HuH-7 (cell line): ENCODE results near the gene CAMKMT.

Experiments
- DNase-seq: peaks from one replicate; pipeline ENCODE4 v3.0.0; 2011; ENCODE audit warnings: low spot score

CAMKMT gene

GRCh38 chr2:44651974-44652373 lies 290.2 kb downstream of the CAMKMT start:
- DNase-seq = no peak

DNA sequence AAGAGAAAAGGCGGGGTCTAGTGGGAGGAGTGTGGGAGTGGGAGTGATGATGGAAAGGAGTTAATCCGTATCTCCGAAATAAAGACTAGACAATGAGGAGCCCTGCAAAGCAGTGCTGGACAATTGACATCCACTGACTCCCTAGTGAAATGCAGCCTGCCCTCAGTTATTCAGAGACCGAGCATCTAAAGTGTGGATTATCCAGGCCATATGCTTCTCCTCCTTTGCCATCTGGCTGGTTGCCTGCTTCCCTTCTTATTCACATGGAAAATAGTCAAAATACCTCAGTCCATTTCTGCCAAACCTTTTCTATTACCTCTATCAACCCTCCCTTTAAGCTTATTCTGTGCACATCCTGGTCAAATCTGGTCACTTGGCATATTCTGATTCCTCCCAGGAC lies 291.0 kb downstream of the CAMKMT start:
- no peak for DNase-seq

DNA sequence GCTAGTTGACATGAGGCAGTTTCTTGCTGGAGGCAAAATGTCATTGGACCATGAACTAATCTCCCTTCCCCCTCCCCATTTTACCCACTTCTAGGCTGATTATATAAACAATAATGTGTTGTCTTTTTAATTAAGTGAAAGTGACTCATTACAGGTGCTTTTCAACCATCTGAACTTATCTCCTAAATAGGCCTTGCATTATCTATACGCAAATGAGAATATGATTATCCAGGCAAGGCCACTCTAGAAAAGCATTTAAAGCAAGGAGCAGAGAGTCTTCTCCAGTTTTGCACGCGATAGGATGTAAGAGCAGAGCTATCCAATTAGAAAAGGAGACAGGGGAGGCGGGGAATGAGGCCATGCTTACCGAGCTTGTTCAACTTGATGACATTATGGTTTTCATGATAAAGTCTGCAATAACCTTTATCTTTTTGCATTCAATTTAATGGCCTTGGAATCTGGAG lies 293.7 kb downstream of the CAMKMT start:
- no peak for DNase-seq

GRCh38 chr2:44656460-44656859 lies 294.7 kb downstream of the CAMKMT start:
- no peak for DNase-seq

DNA sequence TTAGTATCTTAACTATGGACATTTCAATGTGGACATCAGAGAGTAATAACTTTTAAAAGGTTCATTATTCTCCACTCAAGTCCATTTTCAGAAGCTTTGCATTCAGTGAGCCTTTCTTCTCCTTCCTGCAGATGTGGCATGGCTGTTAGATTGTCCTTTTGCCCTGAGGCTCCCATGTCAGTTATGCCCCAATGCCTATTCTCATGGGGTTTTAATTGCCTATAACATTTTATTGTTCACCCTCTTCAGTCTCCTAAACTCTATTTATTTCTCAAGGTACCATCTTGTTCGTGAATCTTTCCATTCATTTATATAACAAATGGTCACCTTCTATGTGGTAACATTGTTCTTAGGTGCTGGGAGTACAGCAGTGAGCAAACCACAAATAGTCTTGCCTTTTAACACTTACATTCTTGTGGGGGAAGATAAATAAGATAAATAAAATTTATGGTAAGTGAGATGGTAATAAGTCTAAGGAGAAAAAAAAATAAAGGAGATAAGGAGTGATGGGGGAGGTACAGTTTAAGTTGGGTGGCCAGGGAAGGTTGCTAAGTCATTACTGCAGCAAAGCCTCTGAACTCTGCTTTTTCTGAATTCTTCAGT lies 301.8 kb downstream of the CAMKMT start:
- no peak for DNase-seq

DNA sequence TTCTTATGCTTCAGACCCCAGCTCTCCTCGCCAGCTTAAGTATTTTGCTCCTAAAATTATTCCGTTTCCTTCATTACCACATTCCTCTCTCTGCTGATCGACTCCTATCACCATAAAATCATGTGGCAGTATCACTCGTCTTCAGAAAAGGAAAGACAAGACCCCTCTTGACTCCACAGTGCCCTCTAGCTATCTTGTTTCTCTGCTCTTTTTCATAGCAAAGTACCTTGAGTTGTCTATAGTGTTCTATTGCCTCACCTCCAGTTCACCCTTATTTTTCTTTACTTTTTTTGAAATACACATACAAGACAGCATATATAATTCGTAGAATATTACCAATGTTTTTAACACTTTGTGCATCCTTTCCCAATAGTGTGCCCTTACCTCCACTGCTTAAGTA lies 306.6 kb downstream of the CAMKMT start:
- DNase-seq = peak; percentile 5

DNA sequence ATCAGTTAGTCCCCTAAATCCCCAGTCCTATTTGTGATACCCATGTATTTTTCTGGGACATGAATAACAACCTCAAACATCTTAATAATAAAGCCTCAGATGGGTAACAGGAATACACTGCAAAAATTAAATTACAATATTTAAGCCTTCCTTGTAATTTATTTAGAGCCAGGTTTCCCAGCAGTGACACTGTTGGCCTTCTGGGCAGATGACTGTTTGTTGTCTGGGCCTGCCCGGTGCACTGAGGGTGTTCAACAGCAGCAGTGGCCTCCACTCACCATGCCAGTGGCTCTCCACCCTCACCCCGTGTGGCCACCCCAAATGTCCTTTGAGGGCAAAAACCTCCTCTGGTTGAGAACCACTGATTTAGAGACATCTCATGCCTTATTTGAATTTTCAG lies 309.5 kb downstream of the CAMKMT start:
- DNase-seq = no peak

- DNase-seq = no peak
Measured at GRCh38 chr2:44671916-44672315, 310.2 kb downstream of the CAMKMT start.

- DNase-seq = no peak
Measured at GRCh38 chr2:44672431-44672830, 310.7 kb downstream of the CAMKMT start.

- no peak for DNase-seq
Measured at GRCh38 chr2:44674473-44675284, 312.9 kb downstream of the CAMKMT start.

GRCh38 chr2:44676379-44676778 lies 314.6 kb downstream of the CAMKMT start:
- DNase-seq = no peak

- no peak for DNase-seq
Measured at GRCh38 chr2:44679584-44679983, 317.8 kb downstream of the CAMKMT start.

- DNase-seq = no peak
Measured at GRCh38 chr2:44679990-44680389, 318.2 kb downstream of the CAMKMT start.

DNA sequence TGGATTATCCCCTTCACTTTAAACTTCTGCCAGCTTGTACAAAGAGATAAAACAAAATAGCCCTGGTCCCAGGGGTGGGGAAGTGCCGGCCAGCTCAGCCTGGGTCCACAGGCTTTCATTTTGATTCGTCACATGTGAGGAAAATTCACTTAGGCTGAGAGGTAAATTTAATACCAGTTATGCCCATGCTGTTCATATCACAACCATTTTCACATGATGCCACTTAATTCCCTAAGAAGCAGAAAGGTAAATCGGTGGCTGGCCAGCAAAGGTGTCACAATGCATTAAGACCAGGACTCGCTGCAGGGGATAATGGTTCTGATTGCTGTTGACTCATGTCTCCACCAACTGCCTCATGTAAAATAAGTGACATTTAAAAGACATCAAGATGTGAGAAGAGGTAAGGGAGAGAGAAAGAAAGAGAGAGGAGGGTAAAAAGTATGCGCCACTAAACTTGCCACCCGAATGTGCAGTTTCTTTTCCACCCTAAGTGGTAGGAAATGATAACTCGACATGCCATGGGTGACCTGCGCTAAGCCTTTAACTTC lies 318.8 kb downstream of the CAMKMT start:
- no peak for DNase-seq

DNA sequence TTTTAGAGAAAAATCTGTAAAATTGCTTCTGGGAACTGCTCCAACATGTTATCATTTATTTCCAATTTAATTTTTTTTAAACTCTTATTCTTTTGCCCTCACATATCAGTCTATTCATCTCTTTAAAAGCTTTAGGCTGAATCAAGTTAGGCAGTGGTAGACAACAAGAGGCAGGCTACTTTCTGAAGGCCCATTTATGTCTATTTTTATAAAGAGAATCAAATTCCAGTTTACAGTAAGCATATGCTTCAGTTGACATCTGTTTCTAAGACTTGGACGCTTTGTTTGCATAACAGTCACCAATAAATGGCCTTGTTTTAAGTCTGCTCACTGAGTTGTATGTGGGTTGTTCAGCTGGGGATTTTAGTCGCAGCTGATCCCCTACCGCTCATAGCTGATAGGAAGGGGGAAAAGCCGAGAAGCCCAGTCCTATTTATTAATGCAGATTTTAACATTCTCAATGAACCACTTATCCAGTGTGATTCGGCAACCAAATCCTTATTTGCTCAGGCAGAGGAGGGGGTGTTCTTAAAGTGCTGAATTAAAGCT lies 319.3 kb downstream of the CAMKMT start:
- DNase-seq = no peak

DNA sequence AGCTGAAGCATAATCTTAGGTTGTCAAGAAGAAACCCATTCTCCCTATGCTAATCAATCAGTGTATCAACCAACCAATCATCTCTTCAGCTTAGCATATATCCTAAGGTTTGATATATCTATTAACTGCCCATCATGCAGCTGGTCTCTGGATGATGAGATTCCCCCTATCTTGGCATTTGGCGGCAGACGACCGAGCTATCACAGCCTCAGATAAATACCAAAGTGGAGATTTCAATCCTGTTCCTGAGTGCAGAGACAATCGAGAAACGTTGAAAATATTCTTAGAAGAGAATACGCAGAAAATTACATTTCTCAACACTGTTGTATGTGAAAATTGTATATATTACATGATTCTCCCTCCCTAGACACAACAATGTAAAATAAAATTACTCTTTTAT lies 320.7 kb downstream of the CAMKMT start:
- no peak for DNase-seq

- no peak for DNase-seq
Measured at GRCh38 chr2:44684559-44684958, 322.8 kb downstream of the CAMKMT start.

DNA sequence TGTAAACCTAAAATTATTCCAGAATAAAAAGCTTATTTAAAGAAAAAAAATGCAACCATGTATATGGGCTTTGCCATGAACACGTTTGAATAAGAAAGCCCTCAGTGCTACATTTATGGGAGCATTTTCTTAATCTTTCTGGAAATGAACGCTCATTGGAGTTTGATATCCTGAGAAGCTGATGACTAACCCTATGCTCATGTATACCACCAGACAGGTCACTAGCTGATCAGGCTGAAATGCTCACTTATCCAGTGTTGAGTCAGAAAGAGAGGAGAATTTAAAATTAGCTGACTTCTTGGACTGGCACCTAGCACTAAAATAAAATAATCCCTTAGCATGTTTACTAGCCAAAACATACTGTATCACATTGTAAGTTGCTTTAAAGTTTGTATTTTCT lies 324.8 kb downstream of the CAMKMT start:
- no peak for DNase-seq

DNA sequence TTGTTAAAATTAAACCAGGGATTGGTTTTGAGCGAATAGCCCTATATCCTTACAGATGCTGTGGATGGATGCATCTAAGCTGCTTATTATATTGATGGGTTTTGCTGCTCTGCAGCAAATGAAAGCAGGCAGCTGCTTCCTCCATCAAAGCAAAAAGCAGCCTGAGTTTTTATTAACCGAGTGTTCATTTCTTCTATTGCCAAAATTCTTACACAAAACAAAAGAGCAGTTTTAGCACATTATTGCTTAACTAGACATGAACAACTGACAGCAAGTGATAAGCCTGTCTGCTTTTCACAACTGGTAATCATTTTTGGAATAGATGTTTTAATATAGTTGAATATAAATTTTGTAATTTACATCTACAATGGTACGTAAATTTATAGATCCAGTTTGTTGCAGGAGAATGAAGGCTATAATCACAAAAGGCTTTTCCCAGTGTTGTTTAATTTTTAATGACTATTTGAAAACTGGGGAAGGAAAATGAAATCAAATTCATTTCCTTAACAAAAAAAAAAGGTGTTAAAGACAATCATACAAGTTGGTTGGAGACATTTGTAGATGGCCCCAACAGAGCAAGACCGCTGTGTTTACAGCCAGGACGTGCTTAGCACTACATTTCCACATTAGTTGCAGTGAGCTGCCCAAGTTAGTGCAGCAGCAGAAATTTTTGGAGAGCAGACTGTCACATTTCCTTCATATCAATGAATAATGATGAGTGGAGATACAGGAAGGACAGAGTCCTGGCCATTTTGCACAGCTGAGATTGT lies 326.1 kb downstream of the CAMKMT start:
- DNase-seq = no peak

- no peak for DNase-seq
Measured at GRCh38 chr2:44688456-44689124, 326.8 kb downstream of the CAMKMT start.

- DNase-seq = no peak
Measured at GRCh38 chr2:44689516-44689915, 327.8 kb downstream of the CAMKMT start.
